GM19452 (cell line): Measurements from ENCODE around the gene AP5S1.
A peak's percentile ranks its signal among the peaks of the same experiment; 100 is the strongest.

ENCODE experiments used
- ATAC-seq: cut with Tn5 transposase; IDR thresholded peaks from one replicate; pipeline ENCODE4 v1.9.1; 2021; ENCODE audit not compliant: unreplicated experiment

AP5S1 gene

GRCh38 chr20:3820048-3820900, at the start of gene AP5S1:
AP5S1 (plus strand) TSS chr20:3820547; CDS start chr20:3822118, 1,571 bp downstream.
- ATAC-seq: peak; percentile 85

GRCh38 chr20:3771552-3772058, 48.7 kb upstream of the AP5S1 start:
- no peak for ATAC-seq

GRCh38 chr20:3775457-3776108, 44.8 kb upstream of the AP5S1 start:
- no peak for ATAC-seq

GRCh38 chr20:3777381-3777715, 43.0 kb upstream of the AP5S1 start:
- ATAC-seq: no peak

GRCh38 chr20:3777716-3778629, 42.4 kb upstream of the AP5S1 start:
- no peak for ATAC-seq

- ATAC-seq: no peak
Measured at GRCh38 chr20:3778976-3779375, 41.4 kb upstream of the AP5S1 start.

- ATAC-seq: peak; percentile 52
Measured at GRCh38 chr20:3781153-3781910, 39.0 kb upstream of the AP5S1 start, which contains the start of gene SPEF1. SPEF1 (minus strand) TSS chr20:3781448; CDS start chr20:3781287, 161 bp downstream.

GRCh38 chr20:3782597-3782996, 37.8 kb upstream of the AP5S1 start:
- ATAC-seq: no peak

- no peak for ATAC-seq
Measured at GRCh38 chr20:3783068-3783489, 37.3 kb upstream of the AP5S1 start.

- no peak for ATAC-seq
Measured at GRCh38 chr20:3783511-3784195, 36.7 kb upstream of the AP5S1 start.

GRCh38 chr20:3784216-3784853, 36.0 kb upstream of the AP5S1 start:
- ATAC-seq: no peak

- ATAC-seq: no peak
Measured at GRCh38 chr20:3784863-3785239, 35.5 kb upstream of the AP5S1 start.

- ATAC-seq: no peak
Measured at GRCh38 chr20:3785240-3786125, 34.9 kb upstream of the AP5S1 start.

- ATAC-seq: peak; percentile 16
Measured at GRCh38 chr20:3786126-3786484, 34.2 kb upstream of the AP5S1 start.

- ATAC-seq: peak; percentile 75
Measured at GRCh38 chr20:3786665-3787323, 33.6 kb upstream of the AP5S1 start, which contains the start of gene CENPB. CENPB (minus strand) TSS chr20:3786740; CDS start chr20:3786483, 257 bp downstream.

- no peak for ATAC-seq
Measured at GRCh38 chr20:3787324-3788014, 32.9 kb upstream of the AP5S1 start.

- ATAC-seq: no peak
Measured at GRCh38 chr20:3788685-3789155, 31.6 kb upstream of the AP5S1 start.
